HepG2 (cell line): ENCODE results near the gene IFNLR1. TPM values are rescaled to one million over a fixed set of nuclear protein-coding genes. Genes with fewer than 3 reads are reported as not detected.

Source experiments
- ATAC-seq: fragments of 200-7000 bp; cut with Tn5 transposase; 3 replicates; pipeline ENCODE4 v1.9.1; 2020; ENCODE audit warnings: mild to moderate bottlenecking, moderate library complexity
- BruUV-seq: library from RNA; stranded (reverse); fragments of 400-500 nt; replicated peaks from 2 replicates; lab custom pipeline; 2021; lab: Mats Ljungman, UMichigan
- CTCF ChIA-PET: fragments of 300-600 bp; formaldehyde crosslinking; extraction: SDS; loops from one replicate; lab custom pipeline; 2021; ENCODE audit warnings: low total read pairs, inconsistent platforms, low intra/inter-chr PET ratio; lab: Yijun Ruan, JAX
- POLR2A ChIA-PET: fragments of 350-600 bp; sonication (Branson Sonifier 250); formaldehyde crosslinking; loops from one replicate; lab custom pipeline; 2020; ENCODE audit warnings: antibody characterized with exemption, inconsistent platforms; lab: Yijun Ruan, JAX
- DNase-seq: peaks from one replicate; pipeline ENCODE4 v3.0.0-alpha.2; 2015; ENCODE audit warnings: low spot score
- FAIRE-seq: peaks from 3 replicates; lab custom pipeline; 2011; peaks lifted over from hg19 to GRCh38; lab: Jason Lieb, UNC
- H2AFZ ChIP-seq: one replicate; pipeline ENCODE4 v1.6.1; 2011; ENCODE audit warnings: low read length, inconsistent platforms
- H3K27ac ChIP-seq: fragments of 300-600 bp; 3 replicates; pipeline ENCODE4 v1.8.0; 2011; ENCODE audit warnings: mixed run types, mild to moderate bottlenecking, mixed read lengths, low read length, inconsistent platforms; ENCODE audit not compliant: insufficient read depth; ENCODE audit errors: extremely low read length
- H3K27me3 ChIP-seq, 2 experiments: fragments of 200-600 bp in 1 of 2; 2 replicates in 1 of 2; 3 replicates in 1 of 2; pipeline versions ENCODE4 v1.6.0 to v1.8.0; 2011; ENCODE audit warnings: low read length in 2 of 2, mild to moderate bottlenecking in 2 of 2, moderate library complexity in 2 of 2, inconsistent platforms in 1 of 2; ENCODE audit not compliant: insufficient read depth in 2 of 2, control insufficient read depth in 1 of 2
- H3K36me3 ChIP-seq, 2 experiments: fragments of 200-600 bp in 1 of 2; replicated peaks in 1 of 2; 2 replicates in 1 of 2; 3 replicates in 1 of 2; pipeline versions ENCODE4 v1.5.1 to v1.8.0; 2011; ENCODE audit warnings: low read length in 2 of 2, inconsistent platforms in 1 of 2; ENCODE audit not compliant: insufficient read depth in 2 of 2, control insufficient read depth in 1 of 2
- H3K4me1 ChIP-seq: 2 replicates; pipeline ENCODE4 v1.5.1; 2012; ENCODE audit warnings: low read length, inconsistent platforms; ENCODE audit not compliant: insufficient read depth
- H3K4me2 ChIP-seq: 2 replicates; pipeline ENCODE4 v1.6.0; 2011; ENCODE audit warnings: low read depth, low read length, inconsistent platforms
- H3K4me3 ChIP-seq, 3 experiments: fragments of 200-600 bp in 1 of 3; sonication (generic), shearing (Covaris generic) in 1 of 3; replicated peaks in 1 of 3; 2 replicates each; pipeline ENCODE4 v1.5.1; 2011 to 2016; ENCODE audit warnings: low read length in 3 of 3, inconsistent platforms in 2 of 3, low read depth in 2 of 3, mild to moderate bottlenecking in 2 of 3, control low read depth in 1 of 3, mixed read lengths in 1 of 3; ENCODE audit not compliant: insufficient read depth in 1 of 3
- H3K79me2 ChIP-seq: one replicate; pipeline ENCODE4 v1.6.1; 2011; ENCODE audit warnings: low read length, inconsistent platforms; ENCODE audit not compliant: insufficient read depth
- H3K9ac ChIP-seq: 2 replicates; pipeline ENCODE4 v1.6.0; 2011; ENCODE audit warnings: mild to moderate bottlenecking, low read depth, low read length, inconsistent platforms; ENCODE audit not compliant: insufficient read depth
- H3K9me3 ChIP-seq: 2 replicates; pipeline ENCODE4 v1.5.1; 2012; ENCODE audit warnings: mild to moderate bottlenecking, low read length
- H4K20me1 ChIP-seq: 2 replicates; pipeline ENCODE4 v1.6.0; 2011; ENCODE audit warnings: inconsistent platforms, mild to moderate bottlenecking, low read length, moderate library complexity; ENCODE audit not compliant: insufficient read depth
- FLYWCH1 ChIP-seq: sonication (generic); formaldehyde crosslinking; IDR thresholded peaks from 2 replicates; pipeline ENCODE4 v1.8.1; 2023; ENCODE audit warnings: mild to moderate bottlenecking, missing genetic modification reagents
- NR2F1 ChIP-seq, 2 experiments: fragments of 450-650 bp in 1 of 2; formaldehyde crosslinking in 1 of 2; IDR thresholded peaks; 2 replicates each; pipeline versions ENCODE4 v1.5.0 to v1.6.1; 2016 to 2020; ENCODE audit warnings: mild to moderate bottlenecking in 1 of 2, missing compliant biosample characterization in 1 of 2, missing genetic modification reagents in 1 of 2, moderate library complexity in 1 of 2
- PAX8 ChIP-seq: sonication (generic); formaldehyde crosslinking; IDR thresholded peaks from 2 replicates; pipeline ENCODE4 v1.8.0; 2022; ENCODE audit warnings: mild to moderate bottlenecking, missing genetic modification reagents, borderline replicate concordance
- SOX13 ChIP-seq, 3 experiments: fragments of 450-650 bp in 1 of 3; sonication (generic) in 1 of 3; formaldehyde crosslinking in 1 of 3; IDR thresholded peaks in 2 of 3; conservative IDR thresholded peaks in 1 of 3; 2 replicates each; pipeline versions ENCODE4 v1.5.0 to v1.6.1; 2016 to 2020; ENCODE audit warnings: antibody characterized with exemption in 1 of 3, mild to moderate bottlenecking in 1 of 3, missing compliant biosample characterization in 1 of 3, missing genetic modification reagents in 1 of 3, moderate library complexity in 1 of 3
- ZFP90 ChIP-seq: sonication (generic); formaldehyde crosslinking; IDR thresholded peaks from 2 replicates; pipeline ENCODE4 v1.8.0; 2022; ENCODE audit warnings: missing genetic modification reagents, mild to moderate bottlenecking, inconsistent platforms, borderline replicate concordance
- ZNF136 ChIP-seq: sonication (generic); formaldehyde crosslinking; IDR thresholded peaks from 2 replicates; pipeline ENCODE4 v1.8.1; 2022; ENCODE audit warnings: low read depth, mild to moderate bottlenecking, moderate library complexity, missing genetic modification reagents
- ZNF253 ChIP-seq: sonication (generic); formaldehyde crosslinking; IDR thresholded peaks from 2 replicates; pipeline ENCODE4 v1.8.0; 2022; ENCODE audit warnings: mild to moderate bottlenecking, missing genetic modification reagents, borderline replicate concordance
- ZNF331 ChIP-seq: sonication (generic); formaldehyde crosslinking; IDR thresholded peaks from 2 replicates; pipeline ENCODE4 v1.4.0; 2020; ENCODE audit warnings: missing genetic modification reagents
- ZNF678 ChIP-seq: sonication (generic); formaldehyde crosslinking; IDR thresholded peaks from 2 replicates; pipeline ENCODE4 v1.4.0; 2020; ENCODE audit warnings: mild to moderate bottlenecking, missing genetic modification reagents
- ZNF724P ChIP-seq: sonication (generic); formaldehyde crosslinking; IDR thresholded peaks from 2 replicates; pipeline ENCODE4 v1.8.0; 2022; ENCODE audit warnings: missing genetic modification reagents, borderline replicate concordance
- ZNF841 ChIP-seq: sonication (generic); formaldehyde crosslinking; IDR thresholded peaks from 2 replicates; pipeline ENCODE4 v1.8.1; 2023; ENCODE audit warnings: missing genetic modification reagents, borderline replicate concordance
- WGBS: methylation state at CpG from one replicate; pipeline ENCODE4 v1.1.6; 2017; ENCODE audit warnings: low lambda C conversion rate; 5-methylcytosine and 5-hydroxymethylcytosine counted together
- in situ Hi-C: cut with HindIII; loops from 2 replicates; pipeline ENCODE4 v1.10.0; 2017; ENCODE audit warnings: low pct_unique_long_range_greater_than_20kb; ENCODE audit not compliant: extremely low pct_ligation_motif_present
- intact Hi-C: fragments of 100-400 bp; cut with micrococcal nuclease; formaldehyde crosslinking; loops from one replicate; pipeline ENCODE4 v1.10.0; 2022; ENCODE audit not compliant: unreplicated experiment
- polyA plus RNA-seq, 8 experiments: library from polyadenylated mRNA; depleted of rRNA in 3 of 8; stranded (reverse) in 7 of 8; unstranded in 1 of 8; fragments of >200 nt; fragmentation: Illumina TruSeq in 4 of 8; extraction: Trizol in 4 of 8; gene quantifications; 2 replicates each; pipeline versions ENCODE4 v1.2.1 to v1.2.3, GENCODE V29; 2011 to 2016; ENCODE audit warnings: low read depth in 4 of 8, missing spikeins in 1 of 8, mixed read lengths in 1 of 8; ENCODE audit not compliant: insufficient read depth in 1 of 8
- total RNA-seq, 5 experiments: library from RNA; depleted of rRNA; stranded (reverse); fragments of >200 nt; fragmentation: Illumina TruSeq; extraction: Trizol; gene quantifications; 2 replicates each; pipeline ENCODE4 v1.2.3, GENCODE V29; 2016; ENCODE audit warnings: low read depth in 1 of 5
- TF ChIP-seq, protein P1 (sequence below): sonication (generic); formaldehyde crosslinking; IDR thresholded peaks from 2 replicates; pipeline ENCODE4 v1.8.1; 2023; ENCODE audit warnings: missing genetic modification reagents, inconsistent platforms, borderline replicate concordance
- TF ChIP-seq, protein P2 (sequence below): IDR thresholded peaks from 2 replicates; pipeline ENCODE4 v1.6.1; 2016; ENCODE audit warnings: low read depth
- TF ChIP-seq, protein P3 (sequence below): sonication (generic); formaldehyde crosslinking; IDR thresholded peaks from 2 replicates; pipeline ENCODE4 v1.5.1; 2020; ENCODE audit warnings: missing genetic modification reagents, mild to moderate bottlenecking, borderline replicate concordance
- TF ChIP-seq, protein P4 (sequence below): IDR thresholded peaks from 2 replicates; pipeline ENCODE4 v1.6.1; 2016

The IFNLR1 gene
- total and polyA plus RNA-seq, 2 of the 13 experiments (the other 11 are each of a cell fraction or from before 2014, with no cell fraction given): 3.8 to 8.5 TPM

DNA sequence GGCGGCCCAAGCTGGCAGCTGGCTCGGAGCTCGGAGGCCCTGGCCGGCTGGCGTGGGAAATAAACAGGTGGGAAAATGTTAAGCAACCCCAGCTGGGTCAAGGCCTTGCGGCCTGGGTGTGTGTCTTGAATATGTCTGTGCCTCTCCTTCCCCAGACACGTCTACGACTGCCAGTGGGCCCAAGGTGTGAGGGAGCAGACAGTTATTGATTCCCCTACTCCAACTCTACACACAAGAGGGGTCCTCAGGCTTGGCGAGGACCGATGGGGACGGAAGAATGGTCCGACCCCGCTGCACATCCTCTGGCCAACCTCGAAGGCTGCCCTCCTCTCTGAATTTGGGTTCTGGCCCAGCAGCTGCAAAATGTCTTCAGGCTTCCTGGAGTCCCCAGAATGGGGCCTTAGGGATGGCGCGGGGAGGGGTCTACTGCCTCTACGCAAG lies 46.3 kb downstream of the IFNLR1 start (continued):
- TF ChIP-seq, protein P1, sequence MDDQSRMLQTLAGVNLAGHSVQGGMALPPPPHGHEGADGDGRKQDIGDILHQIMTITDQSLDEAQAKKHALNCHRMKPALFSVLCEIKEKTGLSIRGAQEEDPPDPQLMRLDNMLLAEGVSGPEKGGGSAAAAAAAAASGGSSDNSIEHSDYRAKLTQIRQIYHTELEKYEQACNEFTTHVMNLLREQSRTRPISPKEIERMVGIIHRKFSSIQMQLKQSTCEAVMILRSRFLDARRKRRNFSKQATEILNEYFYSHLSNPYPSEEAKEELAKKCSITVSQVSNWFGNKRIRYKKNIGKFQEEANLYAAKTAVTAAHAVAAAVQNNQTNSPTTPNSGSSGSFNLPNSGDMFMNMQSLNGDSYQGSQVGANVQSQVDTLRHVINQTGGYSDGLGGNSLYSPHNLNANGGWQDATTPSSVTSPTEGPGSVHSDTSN: no peak
- no peak for TF ChIP-seq NR2F1 (CRISPR knock-in tag; IDR thresholded peaks at IDR 0.05)
- TF ChIP-seq, all 625 proteins: peak for 0

DNA sequence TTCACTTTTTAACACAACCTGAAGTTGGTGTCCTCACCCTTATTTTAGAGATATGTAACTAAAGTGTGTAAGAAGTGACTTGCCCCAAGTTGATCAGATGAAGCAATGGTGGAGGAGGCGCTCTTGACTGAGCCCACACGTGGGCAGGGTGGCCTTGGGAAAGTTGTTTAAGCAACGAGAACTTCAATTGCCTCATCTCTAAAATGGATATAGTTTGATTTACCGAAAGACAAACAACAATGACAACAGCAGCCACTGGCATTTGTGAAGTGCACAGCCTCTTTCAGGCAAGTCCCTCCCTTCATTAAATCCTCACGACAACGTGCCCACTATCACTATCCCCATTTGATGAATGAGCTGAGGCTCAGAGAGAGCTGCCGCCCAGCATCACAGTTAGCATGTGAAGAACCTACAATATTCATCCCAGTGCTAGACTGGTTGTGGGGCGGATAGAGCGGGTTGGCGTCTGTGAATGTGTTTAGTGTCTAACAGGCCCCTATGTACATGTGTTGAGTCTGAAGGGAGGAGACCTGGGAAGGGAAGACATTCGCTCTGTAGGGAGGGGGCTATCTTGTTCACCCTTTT lies 47.2 kb downstream of the IFNLR1 start:
- H3K9ac ChIP-seq: no peak overlapping the region
- in situ Hi-C loops: no loop called here
- no peak overlapping the region for H3K27ac ChIP-seq
- CTCF ChIA-PET: no interaction called here
- peaks cover 45% of the 10 kb centered on the region for H3K4me1 ChIP-seq
- ATAC-seq (no peak), FAIRE-seq (no peak), DNase-seq (no peak)
- 92% methylated on average over 11 of the region's 11 CpGs for WGBS
- POLR2A ChIA-PET: no interaction called here
- H3K36me3 ChIP-seq: peaks cover 1 to 4% of the 10 kb centered on the region in 2 experiments; a peak in 2 of 5 replicates
- H3K4me2 ChIP-seq: no peak overlapping the region
- no peaks in the 10 kb centered on the region for H4K20me1 ChIP-seq
- H3K27me3 ChIP-seq: no peaks in the 10 kb centered on the region; a peak in 1 of 5 replicates
- no peak overlapping the region for H2AFZ ChIP-seq
- H3K4me3 ChIP-seq: no peak overlapping the region
- H3K79me2 ChIP-seq: no peaks in the 10 kb centered on the region
- intact Hi-C loops: no loop called here
- no TSS peak for BruUV-seq
- H3K9me3 ChIP-seq: no peaks in the 10 kb centered on the region
- TF ChIP-seq ZNF331 (CRISPR knock-in tag) (no peak), ZNF841 (CRISPR knock-in tag) (no peak), ZFP90 (no peak), PAX8 (CRISPR knock-in tag) (no peak), ZNF724P (no peak), ZNF136 (CRISPR knock-in tag) (no peak), SOX13 (IDR thresholded peaks at IDR 0.05) (no peak), SOX13 (CRISPR knock-in tag; conservative IDR thresholded peaks at IDR 0.05 in 1 of 2, IDR thresholded peaks at IDR 0.05 in 1 of 2) (no peak), FLYWCH1 (CRISPR knock-in tag) (no peak), ZNF253 (CRISPR knock-in tag) (no peak), ZNF678 (CRISPR knock-in tag) (no peak)
- TF ChIP-seq, protein P2, sequence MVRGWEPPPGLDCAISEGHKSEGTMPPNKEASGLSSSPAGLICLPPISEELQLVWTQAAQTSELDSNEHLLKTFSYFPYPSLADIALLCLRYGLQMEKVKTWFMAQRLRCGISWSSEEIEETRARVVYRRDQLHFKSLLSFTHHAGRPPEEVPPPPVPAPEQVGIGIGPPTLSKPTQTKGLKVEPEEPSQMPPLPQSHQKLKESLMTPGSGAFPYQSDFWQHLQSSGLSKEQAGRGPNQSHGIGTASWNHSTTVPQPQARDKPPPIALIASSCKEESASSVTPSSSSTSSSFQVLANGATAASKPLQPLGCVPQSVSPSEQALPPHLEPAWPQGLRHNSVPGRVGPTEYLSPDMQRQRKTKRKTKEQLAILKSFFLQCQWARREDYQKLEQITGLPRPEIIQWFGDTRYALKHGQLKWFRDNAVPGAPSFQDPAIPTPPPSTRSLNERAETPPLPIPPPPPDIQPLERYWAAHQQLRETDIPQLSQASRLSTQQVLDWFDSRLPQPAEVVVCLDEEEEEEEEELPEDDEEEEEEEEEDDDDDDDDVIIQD (CRISPR knock-in tag): no peak
- TF ChIP-seq, protein P3, sequence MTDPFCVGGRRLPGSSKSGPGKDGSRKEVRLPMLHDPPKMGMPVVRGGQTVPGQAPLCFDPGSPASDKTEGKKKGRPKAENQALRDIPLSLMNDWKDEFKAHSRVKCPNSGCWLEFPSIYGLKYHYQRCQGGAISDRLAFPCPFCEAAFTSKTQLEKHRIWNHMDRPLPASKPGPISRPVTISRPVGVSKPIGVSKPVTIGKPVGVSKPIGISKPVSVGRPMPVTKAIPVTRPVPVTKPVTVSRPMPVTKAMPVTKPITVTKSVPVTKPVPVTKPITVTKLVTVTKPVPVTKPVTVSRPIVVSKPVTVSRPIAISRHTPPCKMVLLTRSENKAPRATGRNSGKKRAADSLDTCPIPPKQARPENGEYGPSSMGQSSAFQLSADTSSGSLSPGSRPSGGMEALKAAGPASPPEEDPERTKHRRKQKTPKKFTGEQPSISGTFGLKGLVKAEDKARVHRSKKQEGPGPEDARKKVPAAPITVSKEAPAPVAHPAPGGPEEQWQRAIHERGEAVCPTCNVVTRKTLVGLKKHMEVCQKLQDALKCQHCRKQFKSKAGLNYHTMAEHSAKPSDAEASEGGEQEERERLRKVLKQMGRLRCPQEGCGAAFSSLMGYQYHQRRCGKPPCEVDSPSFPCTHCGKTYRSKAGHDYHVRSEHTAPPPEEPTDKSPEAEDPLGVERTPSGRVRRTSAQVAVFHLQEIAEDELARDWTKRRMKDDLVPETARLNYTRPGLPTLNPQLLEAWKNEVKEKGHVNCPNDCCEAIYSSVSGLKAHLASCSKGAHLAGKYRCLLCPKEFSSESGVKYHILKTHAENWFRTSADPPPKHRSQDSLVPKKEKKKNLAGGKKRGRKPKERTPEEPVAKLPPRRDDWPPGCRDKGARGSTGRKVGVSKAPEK (CRISPR knock-in tag): no peak
- TF ChIP-seq, protein P4, sequence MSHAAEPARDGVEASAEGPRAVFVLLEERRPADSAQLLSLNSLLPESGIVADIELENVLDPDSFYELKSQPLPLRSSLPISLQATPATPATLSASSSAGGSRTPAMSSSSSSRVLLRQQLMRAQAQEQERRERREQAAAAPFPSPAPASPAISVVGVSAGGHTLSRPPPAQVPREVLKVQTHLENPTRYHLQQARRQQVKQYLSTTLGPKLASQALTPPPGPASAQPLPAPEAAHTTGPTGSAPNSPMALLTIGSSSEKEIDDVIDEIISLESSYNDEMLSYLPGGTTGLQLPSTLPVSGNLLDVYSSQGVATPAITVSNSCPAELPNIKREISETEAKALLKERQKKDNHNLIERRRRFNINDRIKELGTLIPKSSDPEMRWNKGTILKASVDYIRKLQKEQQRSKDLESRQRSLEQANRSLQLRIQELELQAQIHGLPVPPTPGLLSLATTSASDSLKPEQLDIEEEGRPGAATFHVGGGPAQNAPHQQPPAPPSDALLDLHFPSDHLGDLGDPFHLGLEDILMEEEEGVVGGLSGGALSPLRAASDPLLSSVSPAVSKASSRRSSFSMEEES: no peak
